Stimulated activated CD4-positive, alpha-beta T cell treated with anti-CD3 and anti-CD28 coated beads, Interleukin-15, amount 100 ng/mL, for 24 hours (primary cell): ENCODE results near the gene IFNE.

Experiments used
- DNase-seq: peaks from one replicate; pipeline ENCODE4 v3.0.0-alpha.2; 2020

IFNE gene

GRCh38 chr9:21482213-21482612 lies at the start of gene IFNE:
Gene IFNE (minus strand): TSS chr9:21482313. CDS start chr9:21481694, 619 bp downstream.
- no peak for DNase-seq

GRCh38 chr9:21528123-21528808 lies 46.2 kb upstream of the IFNE start:
- DNase-seq: no peak

GRCh38 chr9:21527579-21527978 lies 45.5 kb upstream of the IFNE start:
- no peak for DNase-seq

- DNase-seq: no peak
Observed at GRCh38 chr9:21525174-21525573, 43.1 kb upstream of the IFNE start.

GRCh38 chr9:21524099-21524830 lies 42.2 kb upstream of the IFNE start:
- DNase-seq: no peak

- DNase-seq: no peak
Observed at GRCh38 chr9:21523021-21524014, 41.2 kb upstream of the IFNE start.

- DNase-seq: no peak
Observed at GRCh38 chr9:21522348-21522747, 40.2 kb upstream of the IFNE start.

- DNase-seq: no peak
Observed at GRCh38 chr9:21521448-21521847, 39.3 kb upstream of the IFNE start.

- no peak for DNase-seq
Observed at GRCh38 chr9:21520501-21521228, 38.6 kb upstream of the IFNE start.

GRCh38 chr9:21519855-21520434 lies 37.8 kb upstream of the IFNE start:
- DNase-seq: no peak

GRCh38 chr9:21516796-21517195 lies 34.7 kb upstream of the IFNE start:
- no peak for DNase-seq

GRCh38 chr9:21513431-21513830 lies 31.3 kb upstream of the IFNE start:
- DNase-seq: no peak

GRCh38 chr9:21510806-21511205 lies 28.7 kb upstream of the IFNE start:
- no peak for DNase-seq

GRCh38 chr9:21507483-21507790 lies 25.3 kb upstream of the IFNE start:
- DNase-seq: no peak

GRCh38 chr9:21506626-21507482 lies 24.7 kb upstream of the IFNE start:
- no peak for DNase-seq

GRCh38 chr9:21505425-21506179 lies 23.5 kb upstream of the IFNE start:
- no peak for DNase-seq

- no peak for DNase-seq
Observed at GRCh38 chr9:21504894-21505293, 22.8 kb upstream of the IFNE start.

GRCh38 chr9:21504113-21504512 lies 22.0 kb upstream of the IFNE start:
- DNase-seq: no peak

GRCh38 chr9:21502586-21502985 lies 20.5 kb upstream of the IFNE start:
- DNase-seq: no peak

GRCh38 chr9:21499912-21500311 lies 17.8 kb upstream of the IFNE start:
- no peak for DNase-seq

GRCh38 chr9:21491756-21492155 lies 9.6 kb upstream of the IFNE start:
- DNase-seq: no peak
